K562 (cell line): Measurements from ENCODE around the gene GKAP1. TPM values are rescaled to one million over a fixed set of nuclear protein-coding genes. Genes with fewer than 3 reads are reported as not detected.

Experiments
- ATF1 ChIP-seq, 2 experiments: fragments of 450-650 bp in 1 of 2; IDR thresholded peaks; 2 replicates each; pipeline ENCODE4 v1.6.1; 2016; ENCODE audit warnings: missing compliant biosample characterization in 1 of 2, missing genetic modification characterization in 1 of 2
- BACH1 ChIP-seq: fragments of 200-800 bp; sonication (Bioruptor generic); IDR thresholded peaks from 2 replicates; pipeline ENCODE4 v1.6.1; 2016; ENCODE audit warnings: missing genetic modification characterization, missing compliant biosample characterization
- HMG20B ChIP-seq: fragments of 250-450 bp; sonication (Bioruptor Pico); IDR thresholded peaks from 2 replicates; pipeline ENCODE4 v1.5.0; 2021; ENCODE audit warnings: mild to moderate bottlenecking
- HSF4 ChIP-seq: fragments of 250-450 bp; sonication (Bioruptor Pico); IDR thresholded peaks from 2 replicates; pipeline ENCODE4 v2.1.2; 2022; ENCODE audit warnings: mild to moderate bottlenecking, moderate library complexity, borderline replicate concordance
- RB1 ChIP-seq: fragments of 450-650 bp; IDR thresholded peaks from 2 replicates; pipeline ENCODE4 v1.6.1; 2017; ENCODE audit warnings: low read depth, mild to moderate bottlenecking
- RFX7 ChIP-seq: fragments of 250-450 bp; sonication (Bioruptor Pico); IDR thresholded peaks from 2 replicates; pipeline ENCODE4 v1.5.1; 2021; ENCODE audit warnings: mild to moderate bottlenecking
- RUNX1 ChIP-seq: sonication (generic); IDR thresholded peaks from 2 replicates; pipeline ENCODE4 v1.6.1; 2016; ENCODE audit warnings: antibody characterized with exemption, low read depth
- SAP30 ChIP-seq: fragments of 200-600 bp; sonication (generic); IDR thresholded peaks from 2 replicates; pipeline ENCODE4 v1.6.1; 2012; ENCODE audit warnings: borderline replicate concordance, low read depth, mild to moderate bottlenecking, moderate library complexity, low read length, control low read depth, inconsistent platforms; ENCODE audit not compliant: insufficient read depth, poor library complexity, severe bottlenecking
- ZNF12 ChIP-seq: sonication (generic); formaldehyde crosslinking; IDR thresholded peaks from 2 replicates; pipeline ENCODE4 v1.4.0; 2020; ENCODE audit warnings: mild to moderate bottlenecking, missing genetic modification reagents
- polyA plus RNA-seq, 8 experiments: library from polyadenylated mRNA; depleted of rRNA in 4 of 8; stranded (reverse) in 5 of 8; unstranded in 3 of 8; fragments of >200 nt; fragmentation: Nextera tagmentation in 2 of 8; fragmentation: Illumina TruSeq in 1 of 8; extraction: Ambion mirVana in 2 of 8; extraction: Trizol in 1 of 8; gene quantifications; 2 replicates each; pipeline versions ENCODE4 v1.2.1 to v1.2.3, GENCODE V29; 2011 to 2014; ENCODE audit warnings: inconsistent platforms in 1 of 8, missing spikeins in 1 of 8
- total RNA-seq, 7 experiments: library from RNA; depleted of rRNA in 6 of 7; stranded (reverse); fragments of >200 nt in 6 of 7; fragmentation: Illumina TruSeq in 2 of 7; extraction: Trizol in 2 of 7; gene quantifications; 2 replicates each; pipeline versions ENCODE4 v1.2.1 to v1.2.3, GENCODE V29; 2011 to 2021; ENCODE audit warnings: low replicate concordance in 1 of 7
- TF ChIP-seq, protein P1 (sequence below): sonication (generic); formaldehyde crosslinking; IDR thresholded peaks from 2 replicates; pipeline ENCODE4 v1.8.0; 2022; ENCODE audit warnings: mild to moderate bottlenecking, missing genetic modification reagents

Gene GKAP1
- total and polyA plus RNA-seq, 9 of the 15 experiments (the other 6 are each of a cell fraction or from before 2014, with no cell fraction given) = 1.0 to 3.8 (median 2.7) TPM

DNA sequence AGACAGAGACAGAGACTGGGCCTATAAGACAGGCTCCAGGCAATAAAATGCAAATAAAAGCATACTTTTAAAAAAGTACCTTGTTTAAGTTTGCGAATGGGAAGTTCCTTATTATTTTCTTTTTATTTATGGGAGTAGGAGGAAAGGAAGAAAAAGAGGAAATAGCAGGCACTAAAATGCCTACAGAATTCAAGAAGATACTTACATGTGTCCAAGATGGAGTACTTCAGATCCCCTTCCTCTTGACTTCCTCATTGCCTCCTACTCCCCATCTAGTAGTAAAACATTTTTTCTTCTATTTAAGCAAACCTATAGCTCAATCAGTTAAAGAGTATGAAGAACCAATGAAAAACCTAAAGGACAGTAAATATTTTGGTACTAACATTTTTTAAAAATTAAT lies 24.8 kb downstream of the GKAP1 start (continued):
- TF ChIP-seq, protein P1, sequence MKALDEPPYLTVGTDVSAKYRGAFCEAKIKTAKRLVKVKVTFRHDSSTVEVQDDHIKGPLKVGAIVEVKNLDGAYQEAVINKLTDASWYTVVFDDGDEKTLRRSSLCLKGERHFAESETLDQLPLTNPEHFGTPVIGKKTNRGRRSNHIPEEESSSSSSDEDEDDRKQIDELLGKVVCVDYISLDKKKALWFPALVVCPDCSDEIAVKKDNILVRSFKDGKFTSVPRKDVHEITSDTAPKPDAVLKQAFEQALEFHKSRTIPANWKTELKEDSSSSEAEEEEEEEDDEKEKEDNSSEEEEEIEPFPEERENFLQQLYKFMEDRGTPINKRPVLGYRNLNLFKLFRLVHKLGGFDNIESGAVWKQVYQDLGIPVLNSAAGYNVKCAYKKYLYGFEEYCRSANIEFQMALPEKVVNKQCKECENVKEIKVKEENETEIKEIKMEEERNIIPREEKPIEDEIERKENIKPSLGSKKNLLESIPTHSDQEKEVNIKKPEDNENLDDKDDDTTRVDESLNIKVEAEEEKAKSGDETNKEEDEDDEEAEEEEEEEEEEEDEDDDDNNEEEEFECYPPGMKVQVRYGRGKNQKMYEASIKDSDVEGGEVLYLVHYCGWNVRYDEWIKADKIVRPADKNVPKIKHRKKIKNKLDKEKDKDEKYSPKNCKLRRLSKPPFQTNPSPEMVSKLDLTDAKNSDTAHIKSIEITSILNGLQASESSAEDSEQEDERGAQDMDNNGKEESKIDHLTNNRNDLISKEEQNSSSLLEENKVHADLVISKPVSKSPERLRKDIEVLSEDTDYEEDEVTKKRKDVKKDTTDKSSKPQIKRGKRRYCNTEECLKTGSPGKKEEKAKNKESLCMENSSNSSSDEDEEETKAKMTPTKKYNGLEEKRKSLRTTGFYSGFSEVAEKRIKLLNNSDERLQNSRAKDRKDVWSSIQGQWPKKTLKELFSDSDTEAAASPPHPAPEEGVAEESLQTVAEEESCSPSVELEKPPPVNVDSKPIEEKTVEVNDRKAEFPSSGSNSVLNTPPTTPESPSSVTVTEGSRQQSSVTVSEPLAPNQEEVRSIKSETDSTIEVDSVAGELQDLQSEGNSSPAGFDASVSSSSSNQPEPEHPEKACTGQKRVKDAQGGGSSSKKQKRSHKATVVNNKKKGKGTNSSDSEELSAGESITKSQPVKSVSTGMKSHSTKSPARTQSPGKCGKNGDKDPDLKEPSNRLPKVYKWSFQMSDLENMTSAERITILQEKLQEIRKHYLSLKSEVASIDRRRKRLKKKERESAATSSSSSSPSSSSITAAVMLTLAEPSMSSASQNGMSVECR (CRISPR knock-in tag) = no peak
- TF ChIP-seq HMG20B (no peak), RUNX1 (no peak), RFX7 (CRISPR knock-in tag) (no peak), HSF4 (CRISPR knock-in tag) (no peak), RB1 (no peak), ZNF12 (CRISPR knock-in tag) (no peak), ATF1 (CRISPR knock-in tag; IDR thresholded peaks at IDR 0.05) (no peak), ATF1 (tag; IDR thresholded peaks at IDR 0.05) (no peak), SAP30 (no peak), BACH1 (tag) (no peak)
